Measurements from ENCODE around the gene PPP1R12B. TPM values are rescaled to one million over a fixed set of nuclear protein-coding genes. Genes with fewer than 3 reads are reported as not detected.
A peak's percentile ranks its signal among the peaks of the same experiment; 100 is the strongest.

PPP1R12B gene
- total RNA-seq, 4 donors from 2014 or later = 747 to 1,375 (median 979) TPM

DNA sequence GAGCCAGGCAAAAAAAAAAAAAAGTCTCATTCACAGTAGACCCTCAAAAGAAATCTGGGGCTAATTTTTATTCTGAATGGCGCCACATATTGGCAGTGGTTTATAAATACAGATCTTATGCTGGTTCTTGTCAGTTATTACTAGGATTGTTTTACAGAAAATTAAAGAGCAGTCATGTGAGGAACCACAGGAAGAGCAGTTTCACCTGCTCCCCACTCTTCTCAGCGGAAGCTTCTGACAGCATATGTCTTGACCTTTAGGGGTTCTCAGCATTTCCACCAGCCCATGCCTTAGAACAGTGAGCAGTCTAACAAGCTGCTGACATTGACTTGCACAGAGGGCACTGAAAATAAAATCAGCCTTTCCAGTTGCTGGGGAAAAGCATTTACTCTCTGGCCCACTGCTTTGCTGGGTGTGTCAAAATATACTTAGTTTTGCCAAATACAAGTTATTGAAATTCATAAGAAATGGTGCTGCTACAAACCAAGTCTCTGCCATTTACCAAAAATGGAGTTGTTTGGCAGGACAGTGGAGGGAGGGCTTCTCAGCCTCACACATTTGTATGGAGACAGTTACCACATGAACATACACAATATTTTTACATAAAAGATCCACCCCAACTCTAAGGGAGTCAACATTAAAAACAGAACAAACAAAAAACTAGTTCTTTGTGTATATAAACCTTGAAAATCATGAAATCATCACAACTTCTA is 217.5 kb downstream of the PPP1R12B start:
- no peak overlapping the region for H3K4me3 ChIP-seq
- 14 to 20% methylated on average over 2 of the region's 2 CpGs for WGBS, 2 donors (ENCODE audit: low coverage in 1 of 2)
- no peaks in the 10 kb centered on the region for H3K9me3 ChIP-seq
- peak overlapping the region; percentile 77 to 93 (median 86) for H3K27ac ChIP-seq
- peak; percentile 14 for ATAC-seq
- H3K4me1 ChIP-seq = peaks cover 55 to 100% (median 67%) of the 10 kb centered on the region in 3 donors
- H3K27me3 ChIP-seq = no peaks in the 10 kb centered on the region
- TF ChIP-seq EP300 (IDR thresholded peaks at IDR 0.05) (no peak), POLR2A (IDR thresholded peaks at IDR 0.05) (no peak), POLR2AphosphoS5 (IDR thresholded peaks at IDR 0.05) (no peak)
- TF ChIP-seq, protein P1, sequence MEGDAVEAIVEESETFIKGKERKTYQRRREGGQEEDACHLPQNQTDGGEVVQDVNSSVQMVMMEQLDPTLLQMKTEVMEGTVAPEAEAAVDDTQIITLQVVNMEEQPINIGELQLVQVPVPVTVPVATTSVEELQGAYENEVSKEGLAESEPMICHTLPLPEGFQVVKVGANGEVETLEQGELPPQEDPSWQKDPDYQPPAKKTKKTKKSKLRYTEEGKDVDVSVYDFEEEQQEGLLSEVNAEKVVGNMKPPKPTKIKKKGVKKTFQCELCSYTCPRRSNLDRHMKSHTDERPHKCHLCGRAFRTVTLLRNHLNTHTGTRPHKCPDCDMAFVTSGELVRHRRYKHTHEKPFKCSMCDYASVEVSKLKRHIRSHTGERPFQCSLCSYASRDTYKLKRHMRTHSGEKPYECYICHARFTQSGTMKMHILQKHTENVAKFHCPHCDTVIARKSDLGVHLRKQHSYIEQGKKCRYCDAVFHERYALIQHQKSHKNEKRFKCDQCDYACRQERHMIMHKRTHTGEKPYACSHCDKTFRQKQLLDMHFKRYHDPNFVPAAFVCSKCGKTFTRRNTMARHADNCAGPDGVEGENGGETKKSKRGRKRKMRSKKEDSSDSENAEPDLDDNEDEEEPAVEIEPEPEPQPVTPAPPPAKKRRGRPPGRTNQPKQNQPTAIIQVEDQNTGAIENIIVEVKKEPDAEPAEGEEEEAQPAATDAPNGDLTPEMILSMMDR (IDR thresholded peaks at IDR 0.05) = no peak
- H3K36me3 ChIP-seq = peaks cover 8 to 72% of the 10 kb centered on the region in 2 donors

GRCh38 chr1:202567738-202568137 is 219.2 kb downstream of the PPP1R12B start:
- no peak for ATAC-seq
- H3K9me3 ChIP-seq = no peaks in the 10 kb centered on the region
- WGBS, 2 donors (ENCODE audit: low coverage in 1 of 2) = 32 to 35% methylated on average over 4 of the region's 4 CpGs
- peaks cover 50 to 100% (median 52%) of the 10 kb centered on the region in 3 donors for H3K4me1 ChIP-seq
- no peak for TF ChIP-seq EP300 (IDR thresholded peaks at IDR 0.05)
- TF ChIP-seq, protein P1 (IDR thresholded peaks at IDR 0.05) = no peak
- TF ChIP-seq POLR2AphosphoS5 (IDR thresholded peaks at IDR 0.05) = no peak
- TF ChIP-seq POLR2A (IDR thresholded peaks at IDR 0.05) = no peak
- peaks cover 8 to 86% of the 10 kb centered on the region in 2 donors for H3K36me3 ChIP-seq
- H3K4me3 ChIP-seq = no peak overlapping the region
- no peaks in the 10 kb centered on the region for H3K27me3 ChIP-seq
- H3K27ac ChIP-seq = peak overlapping the region; percentile 76 to 93 (median 86)

DNA sequence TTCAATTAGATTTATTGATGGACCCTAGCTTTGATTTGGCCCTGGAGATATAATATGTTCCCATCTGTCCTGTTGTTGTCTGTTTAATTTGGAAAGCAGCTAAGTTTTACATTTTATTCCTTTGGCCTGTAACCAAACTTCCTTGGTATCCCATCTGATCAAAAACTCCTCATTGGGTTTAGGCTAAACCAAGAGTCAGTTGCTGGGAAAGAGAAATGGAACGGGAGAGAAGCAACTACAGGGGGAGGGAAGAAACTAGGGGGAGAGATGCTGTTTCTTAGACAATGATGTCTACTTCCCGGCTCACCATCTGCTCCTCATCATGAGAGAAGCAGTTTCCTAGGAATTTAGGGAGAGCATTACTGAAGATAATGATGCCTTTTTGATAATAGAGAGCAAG is 219.9 kb downstream of the PPP1R12B start:
- ATAC-seq = no peak
- Histone ChIP-seq H3K4me3 (no peak overlapping the region), H3K4me1 (peaks cover 48 to 100% (median 58%) of the 10 kb centered on the region in 3 donors), H3K27ac (peak overlapping the region; percentile 76 to 93 (median 86)), H3K27me3 (no peaks in the 10 kb centered on the region), H3K36me3 (peaks cover 8 to 86% of the 10 kb centered on the region in 2 donors), H3K9me3 (no peaks in the 10 kb centered on the region)
- TF ChIP-seq, protein P1 (IDR thresholded peaks at IDR 0.05) = no peak
- TF ChIP-seq EP300 (IDR thresholded peaks at IDR 0.05) (no peak), POLR2AphosphoS5 (IDR thresholded peaks at IDR 0.05) (no peak), POLR2A (IDR thresholded peaks at IDR 0.05) (no peak)
- WGBS, 2 donors (ENCODE audit: low coverage in 1 of 2) = 26 to 29% methylated on average over 1 to 2 of the region's 2 CpGs

GRCh38 chr1:202568826-202569225 is 220.3 kb downstream of the PPP1R12B start:
- H3K27me3 ChIP-seq = no peaks in the 10 kb centered on the region
- H3K27ac ChIP-seq = peak overlapping the region; percentile 76 to 93 (median 86)
- no peak for ATAC-seq
- TF ChIP-seq, protein P1 (IDR thresholded peaks at IDR 0.05) = no peak
- H3K9me3 ChIP-seq = no peaks in the 10 kb centered on the region
- H3K4me3 ChIP-seq = no peak overlapping the region
- WGBS, 2 donors (ENCODE audit: low coverage in 1 of 2) = 47 to 49% methylated on average over 4 of the region's 4 CpGs
- peaks cover 8 to 86% of the 10 kb centered on the region in 2 donors for H3K36me3 ChIP-seq
- peaks cover 48 to 100% (median 62%) of the 10 kb centered on the region in 3 donors for H3K4me1 ChIP-seq

All from gastroesophageal sphincter (tissue), 4 donors.